Osteocyte (in vitro differentiated cells): Measurements from ENCODE around the gene SNIP1. TPM values are rescaled to one million over a fixed set of nuclear protein-coding genes. Genes with fewer than 3 reads are reported as not detected.
"Not testable (repeated sequence)": the region's sequence is repeated elsewhere in the genome, so short reads cannot be mapped to it uniquely, and the experiment has no call there.

Source experiments
- DNase-seq: peaks from one replicate; pipeline ENCODE4 v3.0.0; 2021; ENCODE audit warnings: mixed read lengths; ENCODE audit not compliant: unreplicated experiment; ENCODE audit errors: extremely low spot score
- H3K27ac Mint-ChIP-seq: one replicate; pipeline ENCODE4 v1.8.0; 2021; ENCODE audit warnings: mild to moderate bottlenecking, mixed read lengths; ENCODE audit not compliant: unreplicated experiment
- H3K27me3 Mint-ChIP-seq: one replicate; pipeline ENCODE4 v1.8.0; 2021; ENCODE audit warnings: mixed read lengths; ENCODE audit not compliant: unreplicated experiment
- H3K36me3 Mint-ChIP-seq: one replicate; pipeline ENCODE4 v1.8.0; 2021; ENCODE audit warnings: mixed read lengths; ENCODE audit not compliant: unreplicated experiment
- H3K4me1 Mint-ChIP-seq: one replicate; pipeline ENCODE4 v1.8.0; 2021; ENCODE audit warnings: mixed read lengths; ENCODE audit not compliant: unreplicated experiment
- H3K4me3 Mint-ChIP-seq: one replicate; pipeline ENCODE4 v1.8.0; 2021; ENCODE audit warnings: mild to moderate bottlenecking, moderate library complexity, mixed read lengths; ENCODE audit not compliant: unreplicated experiment
- H3K9me3 Mint-ChIP-seq: one replicate; pipeline ENCODE4 v1.8.0; 2021; ENCODE audit warnings: mixed read lengths; ENCODE audit not compliant: unreplicated experiment
- total RNA-seq: library from RNA; stranded (reverse); gene quantifications from 2 replicates; pipeline ENCODE4 v1.2.1, GENCODE V29; 2021
- TF ChIP-seq, protein P1 (sequence below): fragments of 200-600 bp; sonication (generic); IDR thresholded peaks from 2 replicates; pipeline ENCODE4 v1.5.0; 2021; ENCODE audit warnings: antibody characterized with exemption, mild to moderate bottlenecking, moderate library complexity

The SNIP1 gene
- total RNA-seq, 1 donor from 2014 or later: 22.4 TPM

DNA sequence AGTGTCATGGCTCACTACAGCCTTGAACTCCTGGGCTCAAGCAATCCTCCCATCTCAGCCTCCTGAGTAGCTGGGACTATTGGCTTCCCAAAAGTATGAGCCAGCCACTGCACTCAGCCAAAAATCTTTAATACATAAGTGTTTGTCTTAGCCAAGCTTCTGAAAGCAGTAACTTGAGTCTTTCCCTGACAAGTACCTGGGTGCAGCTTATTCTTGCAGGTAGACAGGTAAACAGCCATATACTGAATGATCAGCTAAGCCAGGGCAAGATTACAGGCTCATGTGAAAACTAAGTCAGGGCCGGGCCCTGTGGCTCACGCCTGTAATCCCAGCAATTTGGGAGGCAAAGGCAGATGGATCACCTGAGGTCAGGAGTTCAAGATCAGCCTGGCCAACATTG, 47.4 kb downstream of the SNIP1 start:
- Mint-ChIP-seq H3K27ac (no peak overlapping the region), H3K9me3 (no peaks in the 10 kb centered on the region)

DNA sequence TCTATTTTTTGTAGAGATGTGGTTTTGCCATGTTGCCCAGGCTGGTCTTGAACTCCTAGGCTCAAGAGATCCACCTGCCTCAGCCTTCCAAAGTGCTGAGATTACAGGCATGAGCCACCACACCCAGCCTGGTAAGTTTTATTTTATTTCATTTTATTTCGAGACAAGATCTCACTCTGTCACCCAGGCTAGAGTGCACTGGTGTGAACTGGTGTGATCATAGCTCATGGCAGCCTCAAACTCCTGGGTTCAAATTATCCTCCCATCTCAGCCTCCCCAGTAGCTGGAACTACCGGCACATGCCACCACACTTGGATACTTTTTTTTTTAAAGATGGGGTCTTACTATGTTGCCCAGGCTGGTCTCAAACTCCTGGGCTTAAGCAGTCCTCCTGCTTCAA, 51.3 kb downstream of the SNIP1 start:
- Mint-ChIP-seq H3K36me3 (peaks cover 34% of the 10 kb centered on the region), H3K4me1 (peaks cover 12% of the 10 kb centered on the region)
- peak; percentile 10 for DNase-seq
- not testable (repeated sequence) for H3K27ac Mint-ChIP-seq, H3K27me3 Mint-ChIP-seq, H3K9me3 Mint-ChIP-seq, H3K4me3 Mint-ChIP-seq

More for the DNA sequence above, 47.4 kb downstream of the SNIP1 start:
- peaks cover 34% of the 10 kb centered on the region for H3K36me3 Mint-ChIP-seq
- no peak overlapping the region for H3K4me3 Mint-ChIP-seq
- H3K4me1 Mint-ChIP-seq: no peaks in the 10 kb centered on the region
- TF ChIP-seq, protein P1, sequence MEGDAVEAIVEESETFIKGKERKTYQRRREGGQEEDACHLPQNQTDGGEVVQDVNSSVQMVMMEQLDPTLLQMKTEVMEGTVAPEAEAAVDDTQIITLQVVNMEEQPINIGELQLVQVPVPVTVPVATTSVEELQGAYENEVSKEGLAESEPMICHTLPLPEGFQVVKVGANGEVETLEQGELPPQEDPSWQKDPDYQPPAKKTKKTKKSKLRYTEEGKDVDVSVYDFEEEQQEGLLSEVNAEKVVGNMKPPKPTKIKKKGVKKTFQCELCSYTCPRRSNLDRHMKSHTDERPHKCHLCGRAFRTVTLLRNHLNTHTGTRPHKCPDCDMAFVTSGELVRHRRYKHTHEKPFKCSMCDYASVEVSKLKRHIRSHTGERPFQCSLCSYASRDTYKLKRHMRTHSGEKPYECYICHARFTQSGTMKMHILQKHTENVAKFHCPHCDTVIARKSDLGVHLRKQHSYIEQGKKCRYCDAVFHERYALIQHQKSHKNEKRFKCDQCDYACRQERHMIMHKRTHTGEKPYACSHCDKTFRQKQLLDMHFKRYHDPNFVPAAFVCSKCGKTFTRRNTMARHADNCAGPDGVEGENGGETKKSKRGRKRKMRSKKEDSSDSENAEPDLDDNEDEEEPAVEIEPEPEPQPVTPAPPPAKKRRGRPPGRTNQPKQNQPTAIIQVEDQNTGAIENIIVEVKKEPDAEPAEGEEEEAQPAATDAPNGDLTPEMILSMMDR: no peak
- DNase-seq: no peak
- H3K27me3 Mint-ChIP-seq: no peaks in the 10 kb centered on the region

DNA sequence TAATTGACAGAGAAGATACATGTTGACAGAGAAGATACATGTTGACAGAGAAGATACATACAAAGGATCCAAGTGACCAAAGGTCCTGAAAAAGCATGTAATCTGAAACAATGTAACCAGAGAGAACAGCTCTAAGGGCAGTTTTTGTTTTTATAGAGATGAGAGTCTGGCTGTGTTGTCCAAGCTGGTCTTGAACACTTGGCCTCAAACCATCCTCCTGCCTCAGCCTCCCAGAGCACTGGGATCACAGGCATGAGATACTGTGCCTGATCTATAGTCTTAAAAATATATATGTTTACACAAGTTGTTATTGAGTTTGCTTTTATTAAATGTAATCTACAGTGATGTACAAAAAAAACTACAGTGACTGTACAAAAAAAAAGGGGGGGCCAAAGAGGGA, 52.0 kb downstream of the SNIP1 start:
- Mint-ChIP-seq H3K9me3 (no peaks in the 10 kb centered on the region), H3K27me3 (no peaks in the 10 kb centered on the region), H3K36me3 (peaks cover 28% of the 10 kb centered on the region), H3K4me3 (no peak overlapping the region), H3K4me1 (peaks cover 12% of the 10 kb centered on the region), H3K27ac (no peak overlapping the region)
- TF ChIP-seq, protein P1: no peak
- no peak for DNase-seq

DNA sequence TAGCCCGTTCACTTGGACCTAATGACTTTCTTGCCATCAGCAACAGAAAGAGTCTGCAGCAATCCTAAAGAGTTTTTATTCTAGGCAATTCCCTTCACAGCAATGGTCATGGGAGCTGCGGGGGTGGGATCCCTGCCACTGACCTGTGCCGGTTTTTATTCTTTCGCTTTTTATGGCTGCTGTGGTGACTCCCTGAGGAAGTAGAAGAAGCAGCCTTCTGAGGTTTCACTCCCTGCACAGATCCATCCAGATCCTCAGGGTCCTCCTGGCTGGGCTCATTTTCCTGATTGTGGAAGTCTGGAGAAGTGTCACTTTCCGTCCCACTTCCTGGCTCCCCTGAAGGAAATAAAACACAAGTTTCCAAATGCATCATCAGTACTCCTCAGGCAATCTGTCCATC, 52.4 kb downstream of the SNIP1 start:
- TF ChIP-seq, protein P1: no peak

DNA sequence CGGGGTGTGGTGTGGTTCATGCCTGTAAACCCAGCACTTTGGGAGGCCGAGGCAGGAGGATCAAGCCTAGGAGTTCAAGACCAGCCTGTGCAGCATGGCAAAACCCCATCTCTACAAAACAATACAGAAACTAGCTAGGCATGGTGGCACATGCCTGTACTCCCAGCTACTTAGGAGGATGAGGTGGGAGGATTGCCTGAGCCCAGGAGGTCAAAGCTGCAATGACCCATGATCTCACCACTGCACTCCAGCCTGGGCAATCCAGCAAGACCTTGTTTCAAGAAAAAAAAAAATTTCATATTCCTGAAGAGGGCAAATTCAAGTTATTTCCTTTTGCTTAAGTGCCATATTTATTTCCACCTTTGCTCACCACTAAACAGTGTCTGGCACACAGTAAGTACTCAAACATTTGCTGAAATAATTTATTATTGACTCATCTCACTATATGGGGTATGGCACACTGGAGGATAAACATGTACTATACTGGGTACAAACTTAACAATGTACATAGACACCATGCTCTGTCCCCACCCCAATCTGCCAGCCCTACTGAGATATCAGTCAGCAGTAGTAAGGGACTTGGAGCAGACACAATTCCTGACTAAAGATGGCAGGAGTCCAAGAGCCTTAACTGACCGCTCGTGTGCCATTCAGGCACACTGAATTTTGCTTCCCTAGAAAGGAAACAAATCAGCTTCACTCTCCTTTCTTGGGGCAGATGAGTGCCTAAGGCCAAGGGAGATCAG, 55.0 kb downstream of the SNIP1 start:
- H3K4me1 Mint-ChIP-seq: peaks cover 19% of the 10 kb centered on the region
- TF ChIP-seq, protein P1: no peak
- no peaks in the 10 kb centered on the region for H3K9me3 Mint-ChIP-seq
- H3K4me3 Mint-ChIP-seq: no peak overlapping the region
- no peaks in the 10 kb centered on the region for H3K27me3 Mint-ChIP-seq
- H3K27ac Mint-ChIP-seq: peak overlapping the region; percentile 74
- peaks cover 31% of the 10 kb centered on the region for H3K36me3 Mint-ChIP-seq
- DNase-seq: peak; percentile 49

More for the DNA sequence above, 52.4 kb downstream of the SNIP1 start:
- Mint-ChIP-seq H3K36me3 (peaks cover 28% of the 10 kb centered on the region), H3K27ac (no peak overlapping the region), H3K4me1 (peaks cover 12% of the 10 kb centered on the region), H3K4me3 (no peak overlapping the region), H3K9me3 (no peaks in the 10 kb centered on the region), H3K27me3 (no peaks in the 10 kb centered on the region)
- DNase-seq: peak; percentile 34
